Left ventricle myocardium inferior (tissue), 1 donor: ENCODE results near the gene RILPL1. TPM values are rescaled to one million over a fixed set of nuclear protein-coding genes. Genes with fewer than 3 reads are reported as not detected.

ENCODE experiments used
- DNase-seq: peaks from one replicate; pipeline ENCODE4 v3.0.0-alpha.2; 2020
- H3K27ac ChIP-seq: fragments of 200-600 bp; replicated peaks from 2 replicates; pipeline ENCODE4 v1.8.0; 2021
- H3K27me3 ChIP-seq: fragments of 200-600 bp; 2 replicates; pipeline ENCODE4 v1.8.0; 2021; ENCODE audit warnings: low read depth
- H3K36me3 ChIP-seq: fragments of 200-600 bp; 2 replicates; pipeline ENCODE4 v1.8.0; 2021
- H3K4me1 ChIP-seq: fragments of 200-600 bp; 2 replicates; pipeline ENCODE4 v1.8.0; 2021
- H3K4me3 ChIP-seq: fragments of 200-600 bp; 2 replicates; pipeline ENCODE4 v1.8.0; 2021; ENCODE audit warnings: mild to moderate bottlenecking, moderate library complexity
- H3K9me3 ChIP-seq: fragments of 200-600 bp; replicated peaks from 2 replicates; pipeline ENCODE4 v1.8.0; 2021
- CTCF ChIP-seq: fragments of 200-600 bp; IDR thresholded peaks from 2 replicates; pipeline ENCODE4 v1.8.0; 2021; ENCODE audit warnings: antibody characterized with exemption, mild to moderate bottlenecking, borderline replicate concordance
- intact Hi-C: fragments of 100-400 bp; cut with micrococcal nuclease; formaldehyde crosslinking; loops from one replicate; pipeline ENCODE4 v1.11.0; 2022
- total RNA-seq: library from RNA; stranded (reverse); fragmentation: NEBNext Ultra II Directional; extraction: Animal tissue kit (Norgen Biotek cat#: 25700); gene quantifications from one replicate; pipeline ENCODE4 v1.2.1, GENCODE V29; 2021
- donor health status: DM: no; HTN: yes; CAD: no; lungs with severe emphysema.

Gene RILPL1
- total RNA-seq, 1 donor from 2014 or later: 89.7 TPM

DNA sequence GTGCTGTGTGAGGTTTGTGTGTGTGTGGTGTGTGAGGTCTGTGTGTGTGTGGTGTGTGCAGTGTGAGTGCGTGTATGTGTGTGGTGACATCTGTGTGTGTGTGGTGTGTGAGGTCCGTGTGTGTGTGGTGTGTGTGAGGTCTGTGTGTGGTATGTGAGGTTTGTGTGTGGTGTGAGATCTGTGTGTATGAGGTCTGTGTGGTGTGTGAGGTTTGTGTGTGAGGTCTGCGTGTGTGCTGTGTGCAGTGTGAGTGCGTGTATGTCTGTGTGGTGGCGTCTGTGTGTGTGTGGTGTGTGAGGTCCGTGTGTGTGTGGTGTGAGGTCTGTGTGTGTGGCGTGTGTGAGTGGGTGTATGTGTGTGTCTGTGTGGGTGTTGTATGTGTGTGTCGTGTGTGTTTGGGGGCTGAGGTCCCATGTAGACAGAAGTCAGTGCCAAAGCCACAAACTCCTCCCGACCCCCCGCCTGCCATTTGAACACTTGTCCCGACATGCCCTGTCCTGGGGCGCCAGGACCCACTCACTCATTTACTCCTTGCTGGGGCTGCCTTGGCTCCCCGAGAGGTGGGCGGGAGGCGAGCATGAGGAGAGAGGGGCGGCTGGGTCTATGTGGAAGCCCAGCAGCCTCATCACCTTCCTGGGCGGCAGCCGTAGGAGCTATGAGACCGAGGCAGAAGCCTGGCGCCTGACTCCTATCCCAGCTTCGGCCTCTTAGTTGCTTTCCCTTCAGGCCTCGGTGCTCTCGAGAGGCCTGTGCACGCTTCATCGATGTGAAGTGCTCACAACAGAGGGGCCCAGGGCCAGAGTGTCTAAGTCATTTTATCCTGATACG is 20.5 kb downstream of the RILPL1 start:
- Histone ChIP-seq H3K27me3 (no peaks in the 10 kb centered on the region), H3K4me1 (peaks cover 37% of the 10 kb centered on the region), H3K9me3 (no peaks in the 10 kb centered on the region), H3K27ac (peak overlapping the region; percentile 81), H3K4me3 (no peak overlapping the region), H3K36me3 (peaks cover 24% of the 10 kb centered on the region)
- TF ChIP-seq CTCF: no peak
- no peak for DNase-seq
- intact Hi-C loops: no loop called here

DNA sequence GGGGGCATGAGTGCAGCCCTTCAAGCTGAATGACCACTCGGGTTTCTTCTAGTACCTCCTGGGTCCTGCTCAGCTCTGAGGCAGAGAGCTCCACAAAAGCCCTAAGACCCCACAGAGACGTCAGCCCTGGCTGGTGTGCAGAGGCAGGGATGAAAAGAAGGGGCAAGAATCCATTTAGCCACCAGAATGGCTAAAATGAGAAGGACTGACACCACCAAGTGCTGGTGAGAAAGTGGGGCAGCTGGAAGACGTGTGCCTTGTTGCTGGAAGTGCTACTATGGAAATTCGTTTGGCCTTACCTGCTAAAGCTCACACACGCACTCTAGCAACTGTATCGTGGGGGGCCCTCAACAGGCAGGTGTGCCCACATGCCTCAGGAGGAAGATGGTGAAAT is 26.7 kb downstream of the RILPL1 start:
- Histone ChIP-seq H3K4me3 (no peak overlapping the region), H3K4me1 (peaks cover 20% of the 10 kb centered on the region), H3K27me3 (no peaks in the 10 kb centered on the region), H3K27ac (no peak overlapping the region), H3K9me3 (no peaks in the 10 kb centered on the region), H3K36me3 (peaks cover 8% of the 10 kb centered on the region)
- DNase-seq: no peak
- TF ChIP-seq CTCF: no peak
- intact Hi-C loops: no loop called here

DNA sequence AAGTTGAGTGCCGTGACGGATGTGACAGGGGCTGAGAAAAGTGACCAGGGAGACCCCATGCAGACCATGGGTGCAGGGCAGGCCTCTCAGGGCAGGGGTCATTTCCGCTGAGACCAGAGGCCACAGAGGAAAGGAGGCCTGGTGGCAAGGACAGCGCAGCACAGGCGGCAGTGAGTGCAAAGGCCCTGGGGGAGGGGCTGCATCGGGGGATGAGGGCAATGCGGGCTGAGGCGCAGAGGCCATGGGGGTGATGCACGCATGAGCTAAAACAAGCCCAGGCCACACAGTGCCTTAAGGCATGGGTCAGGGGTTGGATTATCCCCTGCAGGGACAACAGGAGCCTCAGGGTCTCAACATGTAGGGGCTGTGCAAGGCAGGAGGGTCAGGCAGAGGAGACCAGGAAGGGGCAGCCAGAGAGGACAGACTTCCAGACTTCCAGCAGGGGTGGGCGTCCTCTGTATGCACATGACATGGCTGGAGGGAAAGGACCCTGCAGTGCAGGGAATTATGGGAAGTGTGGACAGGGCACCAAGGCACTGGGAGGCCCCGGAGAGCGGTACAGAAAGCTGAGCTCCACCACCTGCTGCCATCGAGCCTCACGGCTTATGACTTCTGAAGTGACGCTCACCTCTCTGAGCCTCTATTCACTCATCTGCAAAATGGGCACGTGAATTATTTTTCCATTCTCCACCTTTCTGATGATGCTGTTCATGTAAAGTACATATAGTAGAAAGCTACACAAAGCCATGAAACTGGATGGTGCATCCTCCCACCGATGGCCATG is 27.3 kb downstream of the RILPL1 start:
- no peaks in the 10 kb centered on the region for H3K27me3 ChIP-seq
- peaks cover 8% of the 10 kb centered on the region for H3K36me3 ChIP-seq
- intact Hi-C loops: no loop called here
- no peaks in the 10 kb centered on the region for H3K9me3 ChIP-seq
- no peak for TF ChIP-seq CTCF
- no peak overlapping the region for H3K4me3 ChIP-seq
- DNase-seq: no peak
- peaks cover 20% of the 10 kb centered on the region for H3K4me1 ChIP-seq
- H3K27ac ChIP-seq: no peak overlapping the region

GRCh38 chr12:123502163-123502704 is 31.3 kb downstream of the RILPL1 start:
- H3K27me3 ChIP-seq: no peaks in the 10 kb centered on the region
- no peak overlapping the region for H3K27ac ChIP-seq
- no peak for TF ChIP-seq CTCF
- H3K9me3 ChIP-seq: no peaks in the 10 kb centered on the region
- peaks cover 9% of the 10 kb centered on the region for H3K4me1 ChIP-seq
- no peak overlapping the region for H3K4me3 ChIP-seq
- no peak for DNase-seq
- peaks cover 32% of the 10 kb centered on the region for H3K36me3 ChIP-seq
- intact Hi-C loops: no loop called here

DNA sequence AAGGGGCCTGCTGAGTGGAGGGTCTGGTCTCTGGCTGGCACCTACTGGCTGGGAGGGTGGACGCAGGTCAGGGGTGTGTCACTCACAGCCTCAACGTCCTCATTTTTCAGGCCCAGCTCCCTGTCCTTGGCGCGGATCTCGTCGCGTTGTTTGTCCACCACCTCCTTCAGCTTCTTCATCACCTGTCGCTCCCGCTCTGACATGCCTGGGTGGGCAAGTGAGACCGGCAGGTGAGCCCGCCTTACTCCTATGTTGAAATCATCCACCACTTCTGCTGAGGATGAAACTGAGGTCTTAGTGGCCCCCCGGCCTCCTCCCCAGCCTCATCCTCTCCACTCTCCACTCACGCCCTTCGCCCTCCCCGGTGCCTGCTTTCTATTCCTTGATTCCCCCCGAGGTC is 34.2 kb downstream of the RILPL1 start:
- Histone ChIP-seq H3K27me3 (no peaks in the 10 kb centered on the region), H3K4me3 (no peak overlapping the region), H3K27ac (no peak overlapping the region), H3K9me3 (no peaks in the 10 kb centered on the region), H3K4me1 (peaks cover 15% of the 10 kb centered on the region), H3K36me3 (peaks cover 39% of the 10 kb centered on the region)
- no peak for TF ChIP-seq CTCF
- DNase-seq: no peak
- intact Hi-C loops: no loop called here
